H9 (cell line): ENCODE results near the gene SERPIND1. TPM values are rescaled to one million over a fixed set of nuclear protein-coding genes. Genes with fewer than 3 reads are reported as not detected.

Experiments
- DNase-seq: peaks from one replicate; pipeline ENCODE4 v3.0.0-alpha.2; 2017
- H2AFZ ChIP-seq: one replicate; pipeline ENCODE4 v1.6.1; 2013; ENCODE audit warnings: mild to moderate bottlenecking, low read length, control low read depth, moderate library complexity
- H2AK5ac ChIP-seq: 2 replicates; pipeline ENCODE4 v1.6.1; 2013; ENCODE audit warnings: low read length, control low read depth, mixed read lengths; ENCODE audit not compliant: insufficient read length
- H2BK120ac ChIP-seq: one replicate; pipeline ENCODE4 v1.6.1; 2013; ENCODE audit warnings: low read depth, mild to moderate bottlenecking, low read length, control low read depth, inconsistent platforms; ENCODE audit not compliant: poor library complexity, severe bottlenecking
- H2BK12ac ChIP-seq: 2 replicates; pipeline ENCODE4 v1.6.1; 2013; ENCODE audit warnings: low read length, control low read depth, mixed read lengths, low read depth; ENCODE audit not compliant: insufficient read length
- H2BK15ac ChIP-seq: 2 replicates; pipeline ENCODE4 v1.6.1; 2013; ENCODE audit warnings: low read depth, low read length, control low read depth
- H2BK20ac ChIP-seq: one replicate; pipeline ENCODE4 v1.6.1; 2013; ENCODE audit warnings: low read depth, mild to moderate bottlenecking, low read length, control low read depth, inconsistent platforms; ENCODE audit not compliant: poor library complexity, severe bottlenecking
- H2BK5ac ChIP-seq: 2 replicates; pipeline ENCODE4 v1.6.1; 2013; ENCODE audit warnings: low read length, control low read depth, mixed read lengths; ENCODE audit not compliant: insufficient read length
- H3K14ac ChIP-seq: 2 replicates; pipeline ENCODE4 v1.6.1; 2013; ENCODE audit warnings: low read length, control low read depth; ENCODE audit not compliant: insufficient read depth
- H3K18ac ChIP-seq: 2 replicates; pipeline ENCODE4 v1.6.1; 2013; ENCODE audit warnings: low read depth, mild to moderate bottlenecking, mixed read lengths, low read length, control low read depth; ENCODE audit not compliant: insufficient read length
- H3K23ac ChIP-seq: 2 replicates; pipeline ENCODE4 v1.6.1; 2013; ENCODE audit warnings: low read length, control low read depth, mixed read lengths, low read depth; ENCODE audit not compliant: insufficient read length
- H3K23me2 ChIP-seq: 2 replicates; pipeline ENCODE4 v1.6.1; 2013; ENCODE audit warnings: low read depth, mild to moderate bottlenecking, mixed read lengths, low read length, control low read depth; ENCODE audit not compliant: insufficient read length, poor library complexity, severe bottlenecking
- H3K27ac ChIP-seq: 2 replicates; pipeline ENCODE4 v1.5.1; 2013; ENCODE audit warnings: low read length, control low read depth, mixed read lengths, low read depth; ENCODE audit not compliant: insufficient read length
- H3K27me3 ChIP-seq: 2 replicates; pipeline ENCODE4 v1.6.1; 2013; ENCODE audit warnings: low read length, control low read depth, inconsistent platforms; ENCODE audit not compliant: insufficient read depth
- H3K4ac ChIP-seq: 2 replicates; pipeline ENCODE4 v1.6.1; 2013; ENCODE audit warnings: low read depth, mild to moderate bottlenecking, control low read depth, inconsistent platforms, low read length, moderate library complexity
- H3K4me1 ChIP-seq: 2 replicates; pipeline ENCODE4 v1.6.1; 2013; ENCODE audit warnings: low read length, control low read depth, inconsistent platforms; ENCODE audit not compliant: insufficient read depth
- H3K4me2 ChIP-seq: 2 replicates; pipeline ENCODE4 v1.6.1; 2013; ENCODE audit warnings: low read length, control low read depth, mixed read lengths; ENCODE audit not compliant: insufficient read length, insufficient read depth
- H3K56ac ChIP-seq: 2 replicates; pipeline ENCODE4 v1.6.1; 2013; ENCODE audit warnings: low read depth, mild to moderate bottlenecking, mixed read lengths, low read length, control low read depth; ENCODE audit not compliant: insufficient read length
- H3K79me1 ChIP-seq: 2 replicates; pipeline ENCODE4 v1.6.1; 2013; ENCODE audit warnings: low read depth, mild to moderate bottlenecking, moderate library complexity, low read length, control low read depth, inconsistent platforms; ENCODE audit not compliant: insufficient read depth, poor library complexity, severe bottlenecking
- H3K79me2 ChIP-seq: 2 replicates; pipeline ENCODE4 v1.6.1; 2013; ENCODE audit warnings: low read length, control low read depth, inconsistent platforms; ENCODE audit not compliant: insufficient read depth
- H3K9ac ChIP-seq: 2 replicates; pipeline ENCODE4 v1.6.1; 2013; ENCODE audit warnings: low read length, control low read depth, mixed read lengths; ENCODE audit not compliant: insufficient read length; ENCODE audit errors: extremely low read depth
- H3K9me3 ChIP-seq: one replicate; pipeline ENCODE4 v1.6.1; 2013; ENCODE audit warnings: low read depth, low read length, inconsistent platforms; ENCODE audit not compliant: control insufficient read depth
- H3T11ph ChIP-seq: one replicate; pipeline ENCODE4 v1.6.1; 2013; ENCODE audit warnings: mild to moderate bottlenecking, low read length, control low read depth, inconsistent platforms
- H4K20me1 ChIP-seq: one replicate; pipeline ENCODE4 v1.6.1; 2013; ENCODE audit not compliant: control insufficient read depth, insufficient read length, insufficient read depth
- H4K5ac ChIP-seq: 2 replicates; pipeline ENCODE4 v1.6.1; 2013; ENCODE audit warnings: low read depth, mild to moderate bottlenecking, mixed read lengths, low read length, control low read depth; ENCODE audit not compliant: insufficient read length
- H4K8ac ChIP-seq: replicated peaks from 2 replicates; pipeline ENCODE4 v1.6.1; 2013; ENCODE audit warnings: low read length, control low read depth, mixed read lengths, low read depth; ENCODE audit not compliant: insufficient read length
- H4K91ac ChIP-seq: 2 replicates; pipeline ENCODE4 v1.6.1; 2013; ENCODE audit warnings: low read depth, mild to moderate bottlenecking, moderate library complexity, mixed read lengths, low read length, control low read depth; ENCODE audit not compliant: insufficient read length
- H3K27ac Mint-ChIP-seq, 3 experiments: 2 replicates in 2 of 3; 3 replicates in 1 of 3; pipeline ENCODE4 v1.8.0; 2020 to 2021; ENCODE audit warnings: mixed read lengths in 3 of 3, mild to moderate bottlenecking in 1 of 3, moderate library complexity in 1 of 3
- H3K27me3 Mint-ChIP-seq: 2 replicates; pipeline ENCODE4 v1.8.0; 2021; ENCODE audit warnings: low read depth, mild to moderate bottlenecking, moderate library complexity, mixed read lengths
- H3K36me3 Mint-ChIP-seq, 3 experiments: 2 replicates in 2 of 3; 3 replicates in 1 of 3; pipeline ENCODE4 v1.8.0; 2020 to 2021; ENCODE audit warnings: low read depth in 3 of 3, mixed read lengths in 3 of 3; ENCODE audit not compliant: insufficient read depth in 1 of 3
- H3K4me1 Mint-ChIP-seq, 2 experiments: 2 replicates each; pipeline ENCODE4 v1.8.0; 2020; ENCODE audit warnings: mixed read lengths in 2 of 2
- H3K4me3 Mint-ChIP-seq, 2 experiments: 2 replicates in 1 of 2; 3 replicates in 1 of 2; pipeline ENCODE4 v1.8.0; 2020 to 2021; ENCODE audit warnings: mild to moderate bottlenecking in 2 of 2, mixed read lengths in 2 of 2, moderate library complexity in 1 of 2
- H3K9me3 Mint-ChIP-seq, 2 experiments: 2 replicates in 1 of 2; 3 replicates in 1 of 2; pipeline ENCODE4 v1.8.0; 2020; ENCODE audit warnings: mild to moderate bottlenecking in 2 of 2, mixed read lengths in 2 of 2, moderate library complexity in 1 of 2
- WGBS: extraction: QIAGEN DNeasy Blood & Tissue Kit; methylation state at CpG from one replicate; pipeline ENCODE4 v1.1.7; 2013; ENCODE audit warnings: missing lambda C conversion rate, low lambda C conversion rate, mixed read lengths; ENCODE audit not compliant: insufficient read length; ENCODE audit errors: extremely low coverage; 5-methylcytosine and 5-hydroxymethylcytosine counted together
- total RNA-seq: library from RNA; stranded (reverse); gene quantifications from 2 replicates; pipeline ENCODE4 v1.2.1, GENCODE V29; 2021
- TF ChIP-seq, protein P1 (sequence below): fragments of 200-600 bp; sonication (generic); conservative IDR thresholded peaks from 3 replicates; pipeline ENCODE4 v1.8.0; 2021; ENCODE audit warnings: antibody characterized with exemption, mild to moderate bottlenecking

The SERPIND1 gene
- total RNA-seq, 1 experiment from 2014 or later, result not detected

DNA sequence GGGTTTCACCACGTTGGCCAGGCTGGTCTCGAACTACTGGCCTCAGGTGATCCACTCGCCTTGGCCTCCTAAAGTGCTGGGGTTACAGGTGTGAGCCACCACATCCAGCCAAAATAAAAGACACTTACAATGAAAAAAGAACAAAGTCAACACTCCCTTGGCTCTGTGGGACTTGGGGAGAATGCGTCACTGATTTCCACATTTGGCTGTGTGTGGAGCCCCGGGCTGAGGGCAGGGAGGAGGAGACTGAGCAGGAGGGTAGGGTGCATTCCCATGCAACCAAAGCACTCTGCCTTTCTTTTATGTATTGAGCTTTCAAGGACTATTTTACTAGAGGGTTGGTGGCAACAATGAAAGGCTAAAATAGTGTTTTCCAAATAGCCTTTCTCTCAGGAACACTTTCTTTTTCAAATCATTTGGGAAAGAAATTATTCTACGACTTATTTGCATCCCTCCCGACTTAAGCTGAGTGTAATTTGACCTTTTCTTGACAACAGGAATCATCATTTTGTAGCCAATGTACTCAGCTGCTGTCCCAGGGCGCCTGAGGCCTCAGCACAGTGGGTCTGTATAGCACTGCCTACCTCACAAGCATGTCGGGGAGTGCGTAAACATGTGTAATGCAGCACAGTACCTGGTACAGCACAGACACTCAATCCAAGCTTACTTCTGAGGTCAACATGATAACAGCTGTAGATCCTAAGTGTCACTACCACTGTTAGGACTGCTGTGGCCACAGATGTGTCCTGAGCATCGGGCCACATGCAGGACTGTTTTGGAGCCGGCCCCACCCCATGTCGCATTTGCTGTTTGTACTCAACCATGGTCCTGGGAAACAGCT lies 10.1 kb upstream of the SERPIND1 start:
- Mint-ChIP-seq H3K36me3 (peaks cover 6 to 34% (median 10%) of the 10 kb centered on the region in 3 experiments; a peak in 6 of 7 replicates), H3K4me1 (no peaks in the 10 kb centered on the region), H3K4me3 (no peak overlapping the region), H3K27ac (no peak overlapping the region; a peak in 1 of 7 replicates), H3K9me3 (no peaks in the 10 kb centered on the region), H3K27me3 (no peaks in the 10 kb centered on the region)
- WGBS, result no CpG with 5 or more reads among the region's 13 CpGs
- H2AK5ac ChIP-seq, result no peak overlapping the region
- H3K9me3 ChIP-seq, result no peaks in the 10 kb centered on the region
- no peaks in the 10 kb centered on the region for H3K4me1 ChIP-seq
- H2BK120ac ChIP-seq, result no peak overlapping the region
- no peaks in the 10 kb centered on the region for H3K79me2 ChIP-seq
- TF ChIP-seq, protein P1, sequence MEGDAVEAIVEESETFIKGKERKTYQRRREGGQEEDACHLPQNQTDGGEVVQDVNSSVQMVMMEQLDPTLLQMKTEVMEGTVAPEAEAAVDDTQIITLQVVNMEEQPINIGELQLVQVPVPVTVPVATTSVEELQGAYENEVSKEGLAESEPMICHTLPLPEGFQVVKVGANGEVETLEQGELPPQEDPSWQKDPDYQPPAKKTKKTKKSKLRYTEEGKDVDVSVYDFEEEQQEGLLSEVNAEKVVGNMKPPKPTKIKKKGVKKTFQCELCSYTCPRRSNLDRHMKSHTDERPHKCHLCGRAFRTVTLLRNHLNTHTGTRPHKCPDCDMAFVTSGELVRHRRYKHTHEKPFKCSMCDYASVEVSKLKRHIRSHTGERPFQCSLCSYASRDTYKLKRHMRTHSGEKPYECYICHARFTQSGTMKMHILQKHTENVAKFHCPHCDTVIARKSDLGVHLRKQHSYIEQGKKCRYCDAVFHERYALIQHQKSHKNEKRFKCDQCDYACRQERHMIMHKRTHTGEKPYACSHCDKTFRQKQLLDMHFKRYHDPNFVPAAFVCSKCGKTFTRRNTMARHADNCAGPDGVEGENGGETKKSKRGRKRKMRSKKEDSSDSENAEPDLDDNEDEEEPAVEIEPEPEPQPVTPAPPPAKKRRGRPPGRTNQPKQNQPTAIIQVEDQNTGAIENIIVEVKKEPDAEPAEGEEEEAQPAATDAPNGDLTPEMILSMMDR, result no peak
- H3K9ac ChIP-seq, result no peak overlapping the region
- H3K4ac ChIP-seq, result no peak overlapping the region
- no peak overlapping the region for H3K27ac ChIP-seq
- no peak overlapping the region for H3K14ac ChIP-seq
- no peak overlapping the region for H3K23ac ChIP-seq
- H3K4me2 ChIP-seq, result no peak overlapping the region
- H3K56ac ChIP-seq, result no peak overlapping the region
- no peak overlapping the region for H2BK12ac ChIP-seq
- H4K5ac ChIP-seq, result no peak overlapping the region
- no peak overlapping the region for H2BK5ac ChIP-seq
- no peak overlapping the region for H4K91ac ChIP-seq
- no peaks in the 10 kb centered on the region for H3K27me3 ChIP-seq
- no peaks in the 10 kb centered on the region for H3K23me2 ChIP-seq
- no peak overlapping the region for H2BK20ac ChIP-seq
- H4K8ac ChIP-seq, result no peak overlapping the region
- no peaks in the 10 kb centered on the region for H3K79me1 ChIP-seq
- no peak for DNase-seq
- H2BK15ac ChIP-seq, result no peak overlapping the region
- no peaks in the 10 kb centered on the region for H4K20me1 ChIP-seq
- no peak overlapping the region for H2AFZ ChIP-seq
- H3T11ph ChIP-seq, result no peak overlapping the region
- H3K18ac ChIP-seq, result no peak overlapping the region
